Activated naive CD4-positive, alpha-beta T cell treated with anti-CD3 and anti-CD28 coated beads, Interleukin-2, amount 10 ng/mL, durations not matched to agents 7 days and 5 days (primary cell): ENCODE results near the gene ATOH8.

ENCODE experiments used
- CTCF ChIA-PET: fragments of 350-600 bp; sonication (Branson Sonifier 250); formaldehyde crosslinking; loops from one replicate; lab custom pipeline; 2021; ENCODE audit warnings: antibody characterized with exemption; lab: Charles Lee
- DNase-seq: peaks from one replicate; pipeline ENCODE4 v3.0.0-alpha.2; 2020
- H3K27ac Mint-ChIP-seq: one replicate; pipeline ENCODE4 v1.8.0; 2021; ENCODE audit warnings: mild to moderate bottlenecking, moderate library complexity, mixed read lengths
- H3K27me3 Mint-ChIP-seq: one replicate; pipeline ENCODE4 v1.8.0; 2021; ENCODE audit warnings: mild to moderate bottlenecking, mixed read lengths
- H3K36me3 Mint-ChIP-seq: one replicate; pipeline ENCODE4 v1.8.0; 2021; ENCODE audit warnings: mixed read lengths
- H3K4me1 Mint-ChIP-seq: one replicate; pipeline ENCODE4 v1.8.0; 2021; ENCODE audit warnings: mixed read lengths
- H3K4me3 Mint-ChIP-seq: one replicate; pipeline ENCODE4 v1.8.0; 2021; ENCODE audit warnings: mild to moderate bottlenecking, moderate library complexity, mixed read lengths
- H3K9me3 Mint-ChIP-seq: one replicate; pipeline ENCODE4 v1.8.0; 2021; ENCODE audit warnings: mixed read lengths

Gene ATOH8

GRCh38 chr2:85778646-85779379, 25.0 kb downstream of the ATOH8 start:
- no peaks in the 10 kb centered on the region for H3K4me1 Mint-ChIP-seq
- H3K27me3 Mint-ChIP-seq, result peaks cover 57% of the 10 kb centered on the region
- DNase-seq, result no peak
- no peaks in the 10 kb centered on the region for H3K9me3 Mint-ChIP-seq
- CTCF ChIA-PET, result no interaction called here
- no peaks in the 10 kb centered on the region for H3K36me3 Mint-ChIP-seq
- no peak overlapping the region for H3K27ac Mint-ChIP-seq
- H3K4me3 Mint-ChIP-seq, result no peak overlapping the region

GRCh38 chr2:85779641-85780315, 26.0 kb downstream of the ATOH8 start:
- CTCF ChIA-PET, result no interaction called here
- DNase-seq, result no peak
- H3K27ac Mint-ChIP-seq, result no peak overlapping the region
- no peak overlapping the region for H3K4me3 Mint-ChIP-seq
- no peaks in the 10 kb centered on the region for H3K36me3 Mint-ChIP-seq
- H3K4me1 Mint-ChIP-seq, result no peaks in the 10 kb centered on the region
- H3K9me3 Mint-ChIP-seq, result no peaks in the 10 kb centered on the region
- H3K27me3 Mint-ChIP-seq, result peaks cover 50% of the 10 kb centered on the region

- no peak for DNase-seq
- CTCF ChIA-PET, result no interaction called here
- H3K4me1 Mint-ChIP-seq, result peaks cover 2% of the 10 kb centered on the region
- H3K27me3 Mint-ChIP-seq, result peaks cover 52% of the 10 kb centered on the region
- no peaks in the 10 kb centered on the region for H3K36me3 Mint-ChIP-seq
- no peaks in the 10 kb centered on the region for H3K9me3 Mint-ChIP-seq
- H3K27ac Mint-ChIP-seq, result no peak overlapping the region
- no peak overlapping the region for H3K4me3 Mint-ChIP-seq
These were observed 26.7 kb downstream of the ATOH8 start for GRCh38 chr2:85780316-85781012.

- Mint-ChIP-seq H3K4me3 (no peak overlapping the region), H3K27me3 (peaks cover 52% of the 10 kb centered on the region), H3K4me1 (peaks cover 2% of the 10 kb centered on the region), H3K9me3 (no peaks in the 10 kb centered on the region), H3K36me3 (no peaks in the 10 kb centered on the region), H3K27ac (no peak overlapping the region)
- no peak for DNase-seq
- CTCF ChIA-PET, result no interaction called here
These were observed 27.2 kb downstream of the ATOH8 start for GRCh38 chr2:85781013-85781332.

GRCh38 chr2:85783796-85784195, 30.0 kb downstream of the ATOH8 start:
- no peaks in the 10 kb centered on the region for H3K36me3 Mint-ChIP-seq
- H3K27ac Mint-ChIP-seq, result no peak overlapping the region
- H3K27me3 Mint-ChIP-seq, result peaks cover 55% of the 10 kb centered on the region
- H3K4me3 Mint-ChIP-seq, result no peak overlapping the region
- peaks cover 2% of the 10 kb centered on the region for H3K4me1 Mint-ChIP-seq
- CTCF ChIA-PET, result interaction anchor here (0.7 kb wide), 1 partner anchor 19 kb away, joined by 3 read pairs; no protein-coding TSS in a partner anchor
- no peak for DNase-seq
- no peaks in the 10 kb centered on the region for H3K9me3 Mint-ChIP-seq

GRCh38 chr2:85784474-85784986, 30.7 kb downstream of the ATOH8 start:
- Mint-ChIP-seq H3K27ac (no peak overlapping the region), H3K4me1 (peaks cover 2% of the 10 kb centered on the region), H3K4me3 (no peak overlapping the region), H3K9me3 (no peaks in the 10 kb centered on the region), H3K36me3 (no peaks in the 10 kb centered on the region), H3K27me3 (peaks cover 60% of the 10 kb centered on the region)
- CTCF ChIA-PET, result interaction anchor here (0.6 to 1.8 kb wide), 3 partner anchors 20 to 79 kb away, joined by 3 to 6 read pairs (median 3); no protein-coding TSS in a partner anchor
- no peak for DNase-seq

GRCh38 chr2:85785027-85785822, 31.4 kb downstream of the ATOH8 start:
- Mint-ChIP-seq H3K9me3 (no peaks in the 10 kb centered on the region), H3K4me1 (peaks cover 2% of the 10 kb centered on the region), H3K27me3 (peaks cover 63% of the 10 kb centered on the region), H3K36me3 (no peaks in the 10 kb centered on the region), H3K27ac (no peak overlapping the region), H3K4me3 (no peak overlapping the region)
- CTCF ChIA-PET, result interaction anchor here (1.8 kb wide), 1 partner anchor 29 kb away, joined by 6 read pairs; no protein-coding TSS in a partner anchor
- peak; percentile 27 for DNase-seq

- H3K4me3 Mint-ChIP-seq, result no peak overlapping the region
- H3K4me1 Mint-ChIP-seq, result peaks cover 2% of the 10 kb centered on the region
- DNase-seq, result no peak
- no peaks in the 10 kb centered on the region for H3K9me3 Mint-ChIP-seq
- no peaks in the 10 kb centered on the region for H3K36me3 Mint-ChIP-seq
- peaks cover 63% of the 10 kb centered on the region for H3K27me3 Mint-ChIP-seq
- H3K27ac Mint-ChIP-seq, result no peak overlapping the region
- CTCF ChIA-PET, result interaction anchor here (0.8 to 1.8 kb wide), 2 partner anchors 28 to 36 kb away, joined by 3 to 6 read pairs; no protein-coding TSS in a partner anchor
These were observed 32.1 kb downstream of the ATOH8 start for GRCh38 chr2:85785871-85786270.

- no peaks in the 10 kb centered on the region for H3K9me3 Mint-ChIP-seq
- H3K4me1 Mint-ChIP-seq, result peaks cover 2% of the 10 kb centered on the region
- no peak overlapping the region for H3K27ac Mint-ChIP-seq
- DNase-seq, result no peak
- no peak overlapping the region for H3K4me3 Mint-ChIP-seq
- CTCF ChIA-PET, result interaction anchor here (0.8 kb wide), 1 partner anchor 37 kb away, joined by 3 read pairs; no protein-coding TSS in a partner anchor
- H3K27me3 Mint-ChIP-seq, result peaks cover 63% of the 10 kb centered on the region
- no peaks in the 10 kb centered on the region for H3K36me3 Mint-ChIP-seq
These were observed 32.7 kb downstream of the ATOH8 start for GRCh38 chr2:85786444-85786843.

- Mint-ChIP-seq H3K9me3 (no peaks in the 10 kb centered on the region), H3K4me3 (no peak overlapping the region), H3K27me3 (peaks cover 66% of the 10 kb centered on the region), H3K36me3 (no peaks in the 10 kb centered on the region), H3K4me1 (peaks cover 2% of the 10 kb centered on the region), H3K27ac (no peak overlapping the region)
- CTCF ChIA-PET, result no interaction called here
- DNase-seq, result no peak
These were observed 33.1 kb downstream of the ATOH8 start for GRCh38 chr2:85786865-85787264.

GRCh38 chr2:85787282-85787980, 33.6 kb downstream of the ATOH8 start:
- CTCF ChIA-PET, result no interaction called here
- no peak for DNase-seq
- H3K4me1 Mint-ChIP-seq, result peaks cover 2% of the 10 kb centered on the region
- H3K27ac Mint-ChIP-seq, result no peak overlapping the region
- no peak overlapping the region for H3K4me3 Mint-ChIP-seq
- H3K36me3 Mint-ChIP-seq, result no peaks in the 10 kb centered on the region
- H3K27me3 Mint-ChIP-seq, result peaks cover 71% of the 10 kb centered on the region
- no peaks in the 10 kb centered on the region for H3K9me3 Mint-ChIP-seq

GRCh38 chr2:85787981-85788340, 34.2 kb downstream of the ATOH8 start:
- Mint-ChIP-seq H3K4me3 (no peak overlapping the region), H3K9me3 (no peaks in the 10 kb centered on the region), H3K4me1 (peaks cover 2% of the 10 kb centered on the region), H3K27me3 (peaks cover 72% of the 10 kb centered on the region), H3K36me3 (no peaks in the 10 kb centered on the region), H3K27ac (no peak overlapping the region)
- CTCF ChIA-PET, result no interaction called here
- DNase-seq, result no peak

GRCh38 chr2:85788603-85789002, 34.8 kb downstream of the ATOH8 start:
- Mint-ChIP-seq H3K9me3 (no peaks in the 10 kb centered on the region), H3K36me3 (no peaks in the 10 kb centered on the region), H3K4me1 (peaks cover 2% of the 10 kb centered on the region), H3K4me3 (no peak overlapping the region), H3K27me3 (peaks cover 75% of the 10 kb centered on the region), H3K27ac (no peak overlapping the region)
- DNase-seq, result no peak
- CTCF ChIA-PET, result no interaction called here
